IMR-90 (cell line): Measurements from ENCODE around the gene TST. TPM values are rescaled to one million over a fixed set of nuclear protein-coding genes. Genes with fewer than 3 reads are reported as not detected.

ENCODE experiments used
- ATAC-seq: fragments of 200-7000 bp; cut with Tn5 transposase; 2 replicates; pipeline ENCODE4 v1.9.1; 2020; ENCODE audit warnings: low read depth, mild to moderate bottlenecking, moderate library complexity
- BruUV-seq: library from RNA; stranded (reverse); fragments of 400-500 nt; replicated peaks from 2 replicates; lab custom pipeline; 2021; lab: Mats Ljungman, UMichigan
- CTCF ChIA-PET: fragments of 300-600 bp; formaldehyde crosslinking; extraction: SDS; loops from one replicate; lab custom pipeline; 2021; ENCODE audit warnings: antibody characterized with exemption; lab: Yijun Ruan, JAX
- POLR2A ChIA-PET: fragments of 300-600 bp; sonication (Branson Sonifier 250); formaldehyde crosslinking; loops from one replicate; lab custom pipeline; 2022; ENCODE audit warnings: antibody characterized with exemption; ENCODE audit not compliant: unreplicated experiment; lab: Charles Lee
- DNase-seq: peaks from one replicate; pipeline ENCODE4 v3.0.0; 2013
- H2AFZ ChIP-seq: replicated peaks from 2 replicates; pipeline ENCODE3; 2013; ENCODE audit warnings: low read length, mild to moderate bottlenecking; ENCODE audit not compliant: poor library complexity
- H2AK5ac ChIP-seq: 2 replicates; pipeline ENCODE4 v1.6.1; 2013; ENCODE audit warnings: low read depth, low read length, inconsistent platforms
- H2AK9ac ChIP-seq: replicated peaks from 2 replicates; pipeline ENCODE3; 2013; ENCODE audit warnings: mild to moderate bottlenecking, low read depth, low read length, moderate library complexity; ENCODE audit not compliant: poor library complexity
- H2BK120ac ChIP-seq: 2 replicates; pipeline ENCODE4 v1.6.1; 2013; ENCODE audit warnings: low read depth, low read length, inconsistent platforms
- H2BK15ac ChIP-seq: 3 replicates; pipeline ENCODE4 v1.6.1; 2013; ENCODE audit warnings: low read depth, low read length, inconsistent platforms
- H2BK20ac ChIP-seq: 2 replicates; pipeline ENCODE4 v1.6.1; 2013; ENCODE audit warnings: low read depth, mild to moderate bottlenecking, inconsistent platforms, low read length, moderate library complexity
- H2BK5ac ChIP-seq: 2 replicates; pipeline ENCODE4 v1.6.1; 2013; ENCODE audit warnings: mild to moderate bottlenecking, low read depth, low read length, inconsistent platforms; ENCODE audit not compliant: poor library complexity, severe bottlenecking
- H3K14ac ChIP-seq: replicated peaks from 2 replicates; pipeline ENCODE4 v1.6.1; 2013; ENCODE audit warnings: low read depth, low read length, inconsistent platforms
- H3K18ac ChIP-seq: 2 replicates; pipeline ENCODE4 v1.6.1; 2013; ENCODE audit warnings: low read depth, low read length, control low read depth
- H3K23ac ChIP-seq: 2 replicates; pipeline ENCODE4 v1.6.1; 2013; ENCODE audit warnings: low read depth, low read length, inconsistent platforms
- H3K27ac ChIP-seq: 2 replicates; pipeline ENCODE4 v1.5.1; 2013; ENCODE audit warnings: mild to moderate bottlenecking, control low read depth, low read length; ENCODE audit not compliant: insufficient read depth
- H3K27me3 ChIP-seq: 2 replicates; pipeline ENCODE4 v1.6.1; 2013; ENCODE audit warnings: low read length; ENCODE audit not compliant: control insufficient read depth, insufficient read depth
- H3K36me3 ChIP-seq: 2 replicates; pipeline ENCODE4 v1.6.1; 2013; ENCODE audit warnings: low read length, mixed read lengths; ENCODE audit not compliant: control insufficient read depth, insufficient read depth
- H3K4ac ChIP-seq: 2 replicates; pipeline ENCODE4 v1.6.1; 2013; ENCODE audit warnings: low read depth, low read length, inconsistent platforms
- H3K4me1 ChIP-seq: 2 replicates; pipeline ENCODE4 v1.6.1; 2013; ENCODE audit warnings: low read length, mixed read lengths; ENCODE audit not compliant: control insufficient read depth, insufficient read depth
- H3K4me2 ChIP-seq: 2 replicates; pipeline ENCODE4 v1.6.1; 2013; ENCODE audit warnings: low read depth, mild to moderate bottlenecking, control low read depth, low read length, moderate library complexity
- H3K4me3 ChIP-seq: 2 replicates; pipeline ENCODE4 v1.5.1; 2013; ENCODE audit warnings: low read depth, mild to moderate bottlenecking, control low read depth, low read length, moderate library complexity; ENCODE audit not compliant: insufficient read depth
- H3K56ac ChIP-seq: 2 replicates; pipeline ENCODE4 v1.6.1; 2013; ENCODE audit warnings: low read length, inconsistent platforms; ENCODE audit not compliant: insufficient read depth; ENCODE audit errors: extremely low read depth
- H3K79me1 ChIP-seq, 2 experiments: 2 replicates each; pipeline ENCODE4 v1.6.1; 2013; ENCODE audit warnings: low read length in 2 of 2, inconsistent platforms in 1 of 2, low read depth in 1 of 2
- H3K9ac ChIP-seq: 2 replicates; pipeline ENCODE4 v1.6.1; 2013; ENCODE audit warnings: low read depth, low read length, control low read depth
- H3K9me1 ChIP-seq: 2 replicates; pipeline ENCODE4 v1.6.1; 2013; ENCODE audit warnings: low read length, inconsistent platforms; ENCODE audit not compliant: insufficient read depth
- H3K9me3 ChIP-seq: 2 replicates; pipeline ENCODE4 v1.6.1; 2013; ENCODE audit warnings: low read length; ENCODE audit not compliant: control insufficient read depth, insufficient read depth
- H4K20me1 ChIP-seq: 2 replicates; pipeline ENCODE4 v1.6.1; 2013; ENCODE audit warnings: low read length, inconsistent platforms; ENCODE audit not compliant: insufficient read depth
- H4K5ac ChIP-seq: 2 replicates; pipeline ENCODE4 v1.6.1; 2013; ENCODE audit warnings: mild to moderate bottlenecking, low read depth, low read length, control low read depth
- H4K8ac ChIP-seq, 2 experiments: 2 replicates each; pipeline ENCODE4 v1.6.1; 2013; ENCODE audit warnings: low read depth in 2 of 2, low read length in 2 of 2, control low read depth in 1 of 2, inconsistent platforms in 1 of 2
- H4K91ac ChIP-seq: 2 replicates; pipeline ENCODE4 v1.6.1; 2013; ENCODE audit warnings: low read depth, low read length, inconsistent platforms; ENCODE audit not compliant: insufficient read depth
- CEBPB ChIP-seq: IDR thresholded peaks from 2 replicates; pipeline ENCODE4 v1.6.1; 2012; ENCODE audit warnings: low read depth, low read length, improper control_type of control experiment
- CHD1 ChIP-seq: IDR thresholded peaks from 2 replicates; pipeline ENCODE4 v1.6.1; 2012; ENCODE audit warnings: low read depth, low read length, improper control_type of control experiment
- ELK1 ChIP-seq: fragments of 150-350 bp; IDR thresholded peaks from 2 replicates; pipeline ENCODE4 v1.6.1; 2016; ENCODE audit warnings: low read depth, mild to moderate bottlenecking, low read length, moderate library complexity, borderline replicate concordance
- MAFK ChIP-seq: IDR thresholded peaks from 2 replicates; pipeline ENCODE4 v1.6.1; 2012; ENCODE audit warnings: low read depth, low read length, improper control_type of control experiment
- MAZ ChIP-seq: IDR thresholded peaks from 2 replicates; pipeline ENCODE4 v1.6.1; 2012; ENCODE audit warnings: low read depth, mild to moderate bottlenecking, low read length, improper control_type of control experiment, moderate library complexity, borderline replicate concordance
- NFE2L2 ChIP-seq: fragments of 150-350 bp; IDR thresholded peaks from 2 replicates; pipeline ENCODE4 v1.6.1; 2016; ENCODE audit warnings: low read depth, mild to moderate bottlenecking, low read length
- POLR2A ChIP-seq: IDR thresholded peaks from 2 replicates; pipeline ENCODE4 v1.6.1; 2012; ENCODE audit warnings: mild to moderate bottlenecking, low read depth, low read length
- RAD21 ChIP-seq: IDR thresholded peaks from 2 replicates; pipeline ENCODE4 v1.6.1; 2012; ENCODE audit warnings: low read length, improper control_type of control experiment
- RFX5 ChIP-seq: IDR thresholded peaks from 2 replicates; pipeline ENCODE4 v1.8.0; 2012; ENCODE audit warnings: low read depth, mild to moderate bottlenecking, low read length, moderate library complexity
- SMC3 ChIP-seq: fragments of 150-350 bp; IDR thresholded peaks from 2 replicates; pipeline ENCODE4 v1.6.1; 2016; ENCODE audit warnings: low read depth, mild to moderate bottlenecking, antibody characterized with exemption, low read length, moderate library complexity
- WGBS, 2 experiments: methylation state at CpG; one replicate each; pipeline versions ENCODE4 v1.1.5 to v1.1.7; 2013; ENCODE audit warnings: missing lambda C conversion rate in 2 of 2; ENCODE audit not compliant: insufficient read length in 1 of 2; ENCODE audit errors: extremely low coverage in 2 of 2; 5-methylcytosine and 5-hydroxymethylcytosine counted together
- dilution Hi-C: fragments of 300-500 bp; cut with HindIII; formaldehyde crosslinking; loops from one replicate; pipeline ENCODE4 v1.14.3; 2018; ENCODE audit warnings: low sequenced_read_pairs; ENCODE audit not compliant: unreplicated experiment
- in situ Hi-C: fragments of 300-500 bp; cut with MboI; formaldehyde crosslinking; loops from 3 replicates; pipeline ENCODE4 v1.14.3; 2019; ENCODE audit warnings: low sequenced_read_pairs, inconsistent platforms, mixed read lengths
- intact Hi-C: fragments of 100-400 bp; cut with micrococcal nuclease; formaldehyde crosslinking; loops from 2 replicates; pipeline ENCODE4 v1.10.0; 2022
- polyA plus RNA-seq, 3 experiments: library from polyadenylated mRNA; depleted of rRNA; stranded (reverse); fragments of >200 nt; gene quantifications; 2 replicates each; pipeline ENCODE4 v1.2.3, GENCODE V29; 2012; ENCODE audit warnings: low replicate concordance in 1 of 3
- total RNA-seq: library from RNA; depleted of rRNA; stranded (reverse); fragments of >200 nt; gene quantifications from 2 replicates; pipeline ENCODE4 v1.2.3, GENCODE V29; 2012

TST gene
- total and polyA plus RNA-seq, 2 of the 4 experiments (the other 2 are of a cell fraction): 31.7 to 37.7 TPM

DNA sequence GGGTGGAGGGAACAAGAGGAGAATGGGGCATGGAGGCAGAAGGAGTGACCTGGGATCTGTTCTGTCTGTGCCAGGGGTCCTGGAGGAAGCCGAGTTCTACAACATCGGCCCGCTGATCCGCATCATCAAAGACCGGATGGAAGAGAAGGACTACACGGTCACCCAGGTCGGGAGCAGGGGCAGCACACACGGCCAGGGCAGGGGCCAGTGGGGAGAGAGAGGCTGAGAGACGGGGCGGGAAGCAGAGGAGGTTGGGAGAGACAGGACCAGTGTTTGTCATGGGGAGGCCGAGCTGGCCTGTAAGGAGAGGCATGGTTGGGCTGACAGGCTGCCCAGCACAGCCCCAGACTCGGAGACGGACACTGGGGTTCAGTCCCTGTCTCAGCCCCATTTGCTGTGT lies 37.0 kb upstream of the TST start:
- H3K27ac ChIP-seq: no peak overlapping the region
- H2AK5ac ChIP-seq: no peak overlapping the region
- no peaks in the 10 kb centered on the region for H3K27me3 ChIP-seq
- ATAC-seq: no peak
- peaks cover 41% of the 10 kb centered on the region for H3K36me3 ChIP-seq
- H4K8ac ChIP-seq: no peak overlapping the region
- no peak overlapping the region for H3K9ac ChIP-seq
- H2AFZ ChIP-seq: no peak overlapping the region
- BruUV-seq: no TSS peak
- H3K14ac ChIP-seq: no peak overlapping the region
- H4K5ac ChIP-seq: no peak overlapping the region
- peaks cover 4% of the 10 kb centered on the region; the same call in 1 of the 2 replicates for H3K4me1 ChIP-seq
- no peak overlapping the region for H3K4ac ChIP-seq
- H3K9me3 ChIP-seq: no peaks in the 10 kb centered on the region
- no peak overlapping the region for H2BK5ac ChIP-seq
- H2AK9ac ChIP-seq: no peak overlapping the region
- CTCF ChIA-PET: interaction anchor here (0.9 kb wide), 1 partner anchor 10 kb away, joined by 3 read pairs; no protein-coding TSS in a partner anchor
- H3K23ac ChIP-seq: no peak overlapping the region
- H3K4me2 ChIP-seq: no peak overlapping the region
- H4K20me1 ChIP-seq: no peaks in the 10 kb centered on the region
- in situ Hi-C loops: no loop called here
- intact Hi-C loops: no loop called here
- no CpG with 5 or more reads among the region's 13 CpGs for WGBS, 2 experiments
- peaks cover 8% of the 10 kb centered on the region; the same call in 1 of the 2 replicates for H3K9me1 ChIP-seq
- H2BK120ac ChIP-seq: no peak overlapping the region
- dilution Hi-C loops: no loop called here
- peaks cover 7 to 17% of the 10 kb centered on the region in 2 experiments; a peak in 3 of 4 replicates for H3K79me1 ChIP-seq
- no peak overlapping the region for H3K18ac ChIP-seq
- H4K91ac ChIP-seq: no peak overlapping the region
- POLR2A ChIA-PET: no interaction called here
- TF ChIP-seq POLR2A (no peak), NFE2L2 (no peak), CHD1 (no peak), SMC3 (no peak), MAFK (no peak), CEBPB (no peak), MAZ (no peak), RAD21 (no peak), RFX5 (no peak), ELK1 (no peak)
- no peak overlapping the region for H2BK15ac ChIP-seq
- no peak for DNase-seq
- no peak overlapping the region for H3K56ac ChIP-seq
- H3K4me3 ChIP-seq: no peak overlapping the region
- no peak overlapping the region for H2BK20ac ChIP-seq
